Measurements from ENCODE around the gene ATM. TPM values are rescaled to one million over a fixed set of nuclear protein-coding genes. Genes with fewer than 3 reads are reported as not detected.
"Not testable (repeated sequence)": the region's sequence is repeated elsewhere in the genome, so short reads cannot be mapped to it uniquely, and the experiment has no call there.

Gene ATM
- total RNA-seq, 1 donor from 2014 or later, result 184 TPM

DNA sequence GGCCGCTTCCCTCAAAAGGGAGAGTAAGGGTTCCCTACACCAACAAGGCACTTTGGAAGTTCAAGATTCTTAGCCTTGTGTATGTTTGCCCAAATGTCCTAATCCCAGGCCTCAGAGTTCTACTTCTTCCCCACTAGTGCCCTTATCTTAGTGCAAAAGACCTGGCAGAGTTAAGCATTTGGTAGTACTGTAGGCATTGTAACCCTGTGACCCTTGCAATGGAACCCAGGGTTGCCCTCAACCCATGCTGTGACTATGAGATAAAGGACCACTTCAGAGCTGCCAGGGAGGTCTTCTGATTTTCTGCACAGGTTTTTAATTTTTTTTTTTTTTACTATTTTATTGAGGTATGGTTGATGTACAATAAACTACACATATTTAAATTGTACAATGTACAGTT lies 179.4 kb downstream of the ATM start:
- Mint-ChIP-seq H3K36me3 (ENCODE audit: low read depth) (no peaks in the 10 kb centered on the region), H3K27ac (no peak overlapping the region), H3K4me3 (no peak overlapping the region), H3K9me3 (no peaks in the 10 kb centered on the region), H3K4me1 (no peaks in the 10 kb centered on the region), H3K27me3 (no peaks in the 10 kb centered on the region)
- intact Hi-C loops (cut with micrococcal nuclease), result no loop called here
- ChIA-PET POLR2A (interaction anchor here (0.7 kb wide), 1 partner anchor 13 kb away, joined by 3 read pairs; no protein-coding TSS in a partner anchor), CTCF (no interaction called here)
- ATAC-seq (ENCODE audit: low read depth) (no peak), DNase-seq (no peak)
- TF ChIP-seq, protein P1, sequence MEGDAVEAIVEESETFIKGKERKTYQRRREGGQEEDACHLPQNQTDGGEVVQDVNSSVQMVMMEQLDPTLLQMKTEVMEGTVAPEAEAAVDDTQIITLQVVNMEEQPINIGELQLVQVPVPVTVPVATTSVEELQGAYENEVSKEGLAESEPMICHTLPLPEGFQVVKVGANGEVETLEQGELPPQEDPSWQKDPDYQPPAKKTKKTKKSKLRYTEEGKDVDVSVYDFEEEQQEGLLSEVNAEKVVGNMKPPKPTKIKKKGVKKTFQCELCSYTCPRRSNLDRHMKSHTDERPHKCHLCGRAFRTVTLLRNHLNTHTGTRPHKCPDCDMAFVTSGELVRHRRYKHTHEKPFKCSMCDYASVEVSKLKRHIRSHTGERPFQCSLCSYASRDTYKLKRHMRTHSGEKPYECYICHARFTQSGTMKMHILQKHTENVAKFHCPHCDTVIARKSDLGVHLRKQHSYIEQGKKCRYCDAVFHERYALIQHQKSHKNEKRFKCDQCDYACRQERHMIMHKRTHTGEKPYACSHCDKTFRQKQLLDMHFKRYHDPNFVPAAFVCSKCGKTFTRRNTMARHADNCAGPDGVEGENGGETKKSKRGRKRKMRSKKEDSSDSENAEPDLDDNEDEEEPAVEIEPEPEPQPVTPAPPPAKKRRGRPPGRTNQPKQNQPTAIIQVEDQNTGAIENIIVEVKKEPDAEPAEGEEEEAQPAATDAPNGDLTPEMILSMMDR (IDR thresholded peaks at IDR 0.05), result no peak

DNA sequence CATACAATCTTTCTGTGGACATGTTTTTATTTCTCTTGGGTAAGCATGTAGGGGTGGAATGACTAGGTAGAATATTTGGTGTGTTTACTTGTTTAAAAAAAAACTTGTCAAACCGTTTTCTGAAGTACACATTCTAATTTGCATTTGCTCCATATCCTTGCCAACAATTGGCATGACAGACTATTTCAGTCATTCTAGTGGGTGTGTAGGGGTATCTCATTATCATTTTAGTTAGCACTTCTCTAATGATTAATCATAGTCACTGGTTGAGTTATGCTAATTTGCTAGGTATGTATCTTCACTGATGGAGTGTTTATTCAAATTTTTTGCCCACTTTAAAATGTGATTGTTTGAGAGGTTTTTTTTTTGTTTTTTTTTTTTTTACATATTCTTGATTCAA lies 180.2 kb downstream of the ATM start:
- H3K36me3 Mint-ChIP-seq (ENCODE audit: low read depth), result no peaks in the 10 kb centered on the region
- H3K27me3 Mint-ChIP-seq, result no peaks in the 10 kb centered on the region
- no peak for ATAC-seq (ENCODE audit: low read depth)
- intact Hi-C loops (cut with micrococcal nuclease), result no loop called here
- DNase-seq, result no peak
- no peak overlapping the region for H3K4me3 Mint-ChIP-seq
- CTCF ChIA-PET, result no interaction called here
- H3K27ac Mint-ChIP-seq, result no peak overlapping the region
- no peaks in the 10 kb centered on the region for H3K9me3 Mint-ChIP-seq
- POLR2A ChIA-PET, result no interaction called here
- TF ChIP-seq, protein P1 (IDR thresholded peaks at IDR 0.05), result no peak
- no peaks in the 10 kb centered on the region for H3K4me1 Mint-ChIP-seq

DNA sequence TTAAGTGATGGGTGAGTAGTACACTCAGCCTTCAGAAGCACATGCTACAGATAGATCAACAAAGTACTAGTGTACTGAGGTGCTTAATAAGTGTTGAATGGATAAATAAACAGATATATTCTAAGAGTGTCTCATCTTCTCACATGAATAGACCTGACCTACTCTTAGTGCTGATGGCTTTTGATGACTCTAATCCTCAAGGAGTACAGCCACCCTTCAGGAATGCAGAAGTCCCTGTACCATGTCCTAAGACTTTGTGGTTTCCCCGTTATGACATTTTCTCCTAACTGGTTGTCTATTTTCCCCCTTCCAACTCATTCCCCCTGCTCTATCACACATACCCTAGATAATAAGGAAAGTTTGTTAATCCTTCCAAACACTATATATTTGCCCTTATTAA lies 182.8 kb downstream of the ATM start:
- intact Hi-C loops (cut with micrococcal nuclease), result no loop called here
- Mint-ChIP-seq H3K9me3 (no peaks in the 10 kb centered on the region), H3K4me1 (no peaks in the 10 kb centered on the region), H3K27ac (no peak overlapping the region), H3K36me3 (ENCODE audit: low read depth) (no peaks in the 10 kb centered on the region), H3K4me3 (no peak overlapping the region), H3K27me3 (no peaks in the 10 kb centered on the region)
- DNase-seq, result no peak
- TF ChIP-seq, protein P1 (IDR thresholded peaks at IDR 0.05), result no peak
- ATAC-seq (ENCODE audit: low read depth), result no peak
- ChIA-PET CTCF (no interaction called here), POLR2A (no interaction called here)

DNA sequence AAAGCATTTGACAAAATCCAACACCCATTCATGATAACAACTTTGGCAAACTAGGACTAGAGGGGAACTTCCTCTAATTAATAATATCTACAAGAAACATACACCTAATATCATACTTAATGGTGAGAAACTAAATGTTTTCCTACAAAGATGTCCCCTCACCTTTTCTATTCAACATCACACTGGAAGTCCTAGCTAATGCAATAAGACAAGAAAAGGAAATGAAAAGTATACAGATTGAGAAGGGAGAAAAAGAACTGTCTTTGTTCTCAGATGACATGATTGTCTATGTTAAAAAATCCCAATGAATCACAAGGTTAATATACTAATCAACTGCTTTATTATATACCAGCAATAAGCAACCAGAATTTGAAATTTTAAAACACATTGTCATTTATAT lies 192.1 kb downstream of the ATM start:
- TF ChIP-seq, protein P1 (IDR thresholded peaks at IDR 0.05), result no peak
- H3K4me3 Mint-ChIP-seq, result no peak overlapping the region
- no peaks in the 10 kb centered on the region for H3K4me1 Mint-ChIP-seq
- no peak for DNase-seq
- no peak for ATAC-seq (ENCODE audit: low read depth)
- H3K27me3 Mint-ChIP-seq, result no peaks in the 10 kb centered on the region
- no peak overlapping the region for H3K27ac Mint-ChIP-seq
- H3K9me3 Mint-ChIP-seq, result peaks cover 2% of the 10 kb centered on the region
- intact Hi-C loops (cut with micrococcal nuclease), result no loop called here
- ChIA-PET CTCF (no interaction called here), POLR2A (interaction anchor here (0.6 kb wide), 1 partner anchor 13 kb away, joined by 3 read pairs; no protein-coding TSS in a partner anchor)
- no peaks in the 10 kb centered on the region for H3K36me3 Mint-ChIP-seq (ENCODE audit: low read depth)

DNA sequence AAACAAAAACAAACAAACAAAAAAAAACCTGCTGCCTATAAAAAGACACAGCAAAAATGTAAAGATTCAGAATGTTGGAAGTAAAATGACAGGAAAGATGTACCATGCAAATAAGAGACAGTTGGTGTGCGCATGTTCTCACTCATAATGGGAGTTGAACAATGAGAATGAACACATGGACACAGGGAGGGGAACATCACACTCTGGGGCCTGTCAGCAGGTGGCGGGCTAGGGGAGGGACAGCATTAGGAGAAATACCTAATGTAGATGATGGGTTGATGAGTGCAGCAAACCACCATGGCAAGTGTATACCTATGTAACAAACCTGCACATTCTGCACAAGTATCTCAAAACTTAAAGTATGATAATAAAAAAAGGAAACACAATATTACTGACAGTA lies 194.7 kb downstream of the ATM start:
- CTCF ChIA-PET; POLR2A ChIA-PET; H3K27ac Mint-ChIP-seq; H3K36me3 Mint-ChIP-seq (ENCODE audit: low read depth); ATAC-seq (ENCODE audit: low read depth); DNase-seq; H3K4me1 Mint-ChIP-seq; H3K4me3 Mint-ChIP-seq; H3K9me3 Mint-ChIP-seq; H3K27me3 Mint-ChIP-seq: not testable (repeated sequence)
- intact Hi-C loops (cut with micrococcal nuclease), result loop anchor here (1.0 kb wide), 1 partner anchor 231 kb away; no protein-coding TSS in a partner anchor

Other genes with a start within 250 kb of the ATM start
- 38.4 and 42.0 TPM in 2 replicates for gene CUL5, start 214.2 kb upstream of the ATM start, total RNA-seq
- gene ACAT1, start 101.5 kb upstream of the ATM start, total RNA-seq, result 50.1 and 51.1 TPM in 2 replicates
- 34.4 and 38.1 TPM in 2 replicates for gene NPAT, start 429 bp upstream of the ATM start, total RNA-seq
- gene C11orf65, start 244.5 kb downstream of the ATM start, total RNA-seq, result 0.69 and 1.7 TPM in 2 replicates

All from activated B cell treated with CpG ODN at 0.5 μM for 24 hours (primary cell).